Epithelial cell of proximal tubule (primary cell): ENCODE measurements around the gene PERM1. TPM values are rescaled to one million over a fixed set of nuclear protein-coding genes. Genes with fewer than 3 reads are reported as not detected.

Source experiments
- DNase-seq: peaks from one replicate; pipeline ENCODE4 v3.0.0-alpha.2; 2011; ENCODE audit warnings: low read depth
- H3K4me3 ChIP-seq: 2 replicates; pipeline ENCODE4 v1.5.1; 2011; ENCODE audit warnings: low read depth, mild to moderate bottlenecking, low read length
- CTCF ChIP-seq: conservative IDR thresholded peaks from 2 replicates; pipeline ENCODE4 v1.5.1; 2012; ENCODE audit warnings: low read depth, mild to moderate bottlenecking, low read length
- total RNA-seq: library from RNA; depleted of rRNA; stranded (reverse); fragments of >200 nt; gene quantifications from 2 replicates; pipeline ENCODE4 v1.2.3, GENCODE V29; 2015

PERM1 gene
- total RNA-seq, 1 donor from 2014 or later = not detected

DNA sequence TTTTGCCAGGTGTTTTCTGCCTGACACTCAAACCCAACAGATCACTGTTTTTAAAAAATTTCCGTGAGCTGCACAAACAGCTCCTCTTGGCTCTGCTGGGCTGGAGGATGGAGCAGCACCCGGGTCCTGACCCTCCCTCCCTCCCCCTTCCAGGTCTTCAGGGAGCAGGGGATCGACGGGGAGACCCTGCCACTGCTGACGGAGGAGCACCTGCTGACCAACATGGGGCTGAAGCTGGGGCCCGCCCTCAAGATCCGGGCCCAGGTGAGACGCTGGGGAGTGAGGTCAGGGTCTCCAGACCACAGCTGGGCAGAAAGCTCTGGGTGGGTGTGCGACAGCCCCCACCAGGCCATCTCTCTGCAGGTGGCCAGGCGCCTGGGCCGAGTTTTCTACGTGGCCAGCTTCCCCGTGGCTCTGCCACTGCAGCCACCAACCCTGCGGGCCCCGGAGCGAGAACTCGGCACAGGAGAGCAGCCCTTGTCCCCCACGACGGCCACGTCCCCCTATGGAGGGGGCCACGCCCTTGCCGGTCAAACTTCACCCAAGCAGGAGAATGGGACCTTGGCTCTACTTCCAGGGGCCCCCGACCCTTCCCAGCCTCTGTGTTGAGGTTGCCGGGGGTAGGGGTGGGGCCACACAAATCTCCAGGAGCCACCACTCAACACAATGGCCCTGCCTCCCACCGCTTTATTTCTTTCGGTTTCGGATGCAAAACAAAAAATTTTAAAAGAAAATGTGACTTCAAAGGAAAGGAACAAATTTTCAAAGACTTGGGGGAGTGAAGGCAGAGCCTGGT is 38.1 kb downstream of the PERM1 start:
- H3K4me3 ChIP-seq = no peak overlapping the region
- TF ChIP-seq CTCF = no peak
- DNase-seq = no peak

DNA sequence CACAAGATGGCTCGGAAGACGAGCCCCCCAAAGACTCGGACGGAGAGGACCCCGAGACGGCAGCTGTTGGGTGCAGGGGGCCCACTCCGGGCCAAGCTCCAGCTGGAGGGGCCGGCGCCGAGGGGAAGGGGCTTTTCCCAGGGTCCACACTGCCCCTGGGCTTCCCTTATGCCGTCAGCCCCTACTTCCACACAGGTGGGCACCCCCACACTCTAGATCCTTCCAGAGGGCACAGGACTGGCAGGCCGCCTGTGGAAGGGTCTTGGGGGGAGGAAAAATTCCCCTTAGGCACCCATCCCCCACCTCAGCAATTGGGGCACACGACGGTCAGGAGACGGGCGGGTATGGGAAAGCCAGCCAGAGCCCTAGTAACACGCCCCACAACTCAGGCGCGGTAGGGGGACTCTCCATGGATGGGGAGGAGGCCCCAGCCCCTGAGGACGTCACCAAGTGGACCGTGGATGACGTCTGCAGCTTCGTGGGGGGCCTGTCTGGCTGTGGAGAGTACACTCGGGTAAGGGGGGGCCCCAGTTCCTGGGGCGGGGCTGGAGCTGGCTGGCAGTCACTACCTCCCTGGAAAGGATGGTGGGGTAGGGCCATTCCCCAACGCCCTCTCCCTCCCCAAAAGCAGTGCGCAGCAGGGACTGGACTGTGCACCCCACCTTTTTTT is 38.9 kb downstream of the PERM1 start:
- H3K4me3 ChIP-seq = no peak overlapping the region
- TF ChIP-seq CTCF = no peak
- DNase-seq = no peak

GRCh38 chr1:942411-942821 is 39.5 kb downstream of the PERM1 start:
- no peak for DNase-seq
- TF ChIP-seq CTCF = no peak
- H3K4me3 ChIP-seq = peak overlapping the region; percentile 40

- H3K4me3 ChIP-seq = peak overlapping the region; percentile 40
- TF ChIP-seq CTCF = no peak
Observed at GRCh38 chr1:941588-942383, 40.1 kb downstream of the PERM1 start.

GRCh38 chr1:941015-941587 is 40.8 kb downstream of the PERM1 start:
- no peak for DNase-seq
- no peak for TF ChIP-seq CTCF
- peak overlapping the region; percentile 40 for H3K4me3 ChIP-seq

More at GRCh38 chr1:941588-942383, 40.1 kb downstream of the PERM1 start:
- no peak for DNase-seq

DNA sequence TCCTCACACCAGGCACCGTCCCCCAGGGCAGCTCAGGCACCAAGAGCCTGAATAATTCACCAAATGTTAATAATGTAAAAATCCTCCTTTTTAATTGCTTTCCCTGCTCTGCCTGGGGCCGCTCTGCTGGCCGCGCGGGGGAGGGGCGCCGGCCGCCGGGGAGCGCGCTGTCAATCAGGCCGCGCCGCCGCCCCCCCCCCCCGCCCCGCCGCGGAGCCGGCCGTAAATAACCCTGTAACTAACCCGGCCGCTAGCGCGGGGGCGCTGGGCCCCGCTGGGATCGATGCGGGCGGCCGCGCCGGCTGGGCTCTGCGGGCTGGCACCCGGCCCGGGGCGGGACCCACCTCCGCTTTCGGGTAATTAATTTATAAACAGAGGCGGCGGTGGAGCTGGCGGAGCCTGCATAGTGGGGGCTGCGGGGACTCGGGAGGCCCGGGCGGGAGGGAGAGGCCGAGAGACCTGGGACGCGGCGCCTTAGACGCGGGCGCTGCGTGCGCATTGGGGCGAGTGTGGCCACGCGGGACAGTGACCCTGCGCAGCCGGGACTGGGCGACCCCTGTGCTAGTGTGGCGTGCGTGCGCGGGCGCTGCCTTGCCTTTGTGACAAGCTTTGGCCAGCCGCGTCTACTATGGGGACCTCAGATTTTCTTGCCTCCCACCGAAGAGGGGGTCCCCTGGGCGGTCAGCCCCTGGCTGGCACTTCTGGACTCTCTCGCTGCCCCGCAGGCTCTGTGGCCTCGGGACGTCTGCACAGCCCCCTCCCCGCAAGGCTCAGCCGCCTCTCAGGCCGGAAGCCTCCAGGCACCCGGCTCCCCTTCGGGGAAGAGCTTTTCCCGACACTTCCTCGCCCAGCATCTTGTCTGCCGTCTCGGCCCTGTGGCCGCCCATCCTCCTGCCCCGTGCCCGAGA is 41.5 kb downstream of the PERM1 start:
- peak overlapping the region; percentile 39 for H3K4me3 ChIP-seq
- DNase-seq = no peak
- TF ChIP-seq CTCF = no peak
